H1 (cell line): ENCODE measurements around the gene RHBDD1. TPM values are rescaled to one million over a fixed set of nuclear protein-coding genes. Genes with fewer than 3 reads are reported as not detected.

ENCODE experiments used
- CTCF ChIA-PET: fragments of 300-600 bp; sonication (Branson Sonifier 250); formaldehyde crosslinking; loops from one replicate; lab custom pipeline; 2021; ENCODE audit not compliant: partially characterized antibody; lab: Charles Lee
- POLR2A ChIA-PET: fragments of 300-600 bp; sonication (Branson Sonifier 250); formaldehyde crosslinking; loops from one replicate; lab custom pipeline; 2021; ENCODE audit warnings: inconsistent platforms; ENCODE audit not compliant: partially characterized antibody; lab: Charles Lee
- DNase-seq, 2 experiments: peaks; one replicate each; pipeline versions ENCODE4 v3.0.0 to v3.0.0-alpha.2; 2010 to 2022; ENCODE audit warnings: low spot score in 2 of 2, low read depth in 1 of 2, mixed read lengths in 1 of 2
- FAIRE-seq: peaks from 2 replicates; lab custom pipeline; 2011; peaks lifted over from hg19 to GRCh38; lab: Jason Lieb, UNC
- H2AFZ ChIP-seq: 2 replicates; pipeline ENCODE4 v1.8.1; 2012; ENCODE audit warnings: low read length, inconsistent platforms
- H2AK5ac ChIP-seq: 2 replicates; pipeline ENCODE4 v1.6.1; 2013; ENCODE audit warnings: low read depth, low read length
- H2BK120ac ChIP-seq: replicated peaks from 2 replicates; pipeline ENCODE3; 2013; ENCODE audit warnings: low read depth, low read length, inconsistent platforms
- H2BK12ac ChIP-seq: 2 replicates; pipeline ENCODE4 v1.6.1; 2013; ENCODE audit warnings: low read depth, low read length
- H2BK15ac ChIP-seq: 2 replicates; pipeline ENCODE4 v1.6.1; 2013; ENCODE audit warnings: low read length
- H2BK20ac ChIP-seq: 2 replicates; pipeline ENCODE4 v1.6.1; 2013; ENCODE audit warnings: low read length
- H2BK5ac ChIP-seq: 2 replicates; pipeline ENCODE4 v1.6.1; 2013; ENCODE audit warnings: low read depth, low read length
- H3K14ac ChIP-seq: 2 replicates; pipeline ENCODE4 v1.6.1; 2013; ENCODE audit warnings: inconsistent platforms; ENCODE audit not compliant: insufficient read length
- H3K18ac ChIP-seq: 2 replicates; pipeline ENCODE4 v1.6.1; 2013; ENCODE audit warnings: low read length; ENCODE audit errors: extremely low read depth
- H3K23ac ChIP-seq: 2 replicates; pipeline ENCODE4 v1.6.1; 2013; ENCODE audit warnings: inconsistent platforms; ENCODE audit not compliant: insufficient read length
- H3K23me2 ChIP-seq: 2 replicates; pipeline ENCODE4 v1.6.1; 2013; ENCODE audit warnings: low read depth, low read length
- H3K27ac ChIP-seq: 2 replicates; pipeline ENCODE4 v1.6.1; 2011; ENCODE audit warnings: low read depth, low read length, inconsistent platforms
- H3K27me3 ChIP-seq, 4 experiments: replicated peaks in 1 of 4; 1 replicate in 1 of 4; 2 replicates in 3 of 4; pipeline versions ENCODE4 v1.6.1 to v1.8.1; 2011 to 2013; ENCODE audit warnings: low read length in 3 of 4, mild to moderate bottlenecking in 3 of 4, inconsistent platforms in 2 of 4, mixed read lengths in 2 of 4, moderate library complexity in 1 of 4; ENCODE audit not compliant: control insufficient read depth in 3 of 4, insufficient read depth in 3 of 4; ENCODE audit errors: extremely low read depth in 1 of 4
- H3K36me3 ChIP-seq, 4 experiments: 2 replicates each; pipeline versions ENCODE4 v1.6.1 to v1.8.1; 2011 to 2013; ENCODE audit warnings: mild to moderate bottlenecking in 4 of 4, low read length in 3 of 4, moderate library complexity in 2 of 4, control low read depth in 1 of 4, inconsistent platforms in 1 of 4; ENCODE audit not compliant: insufficient read depth in 4 of 4, control insufficient read depth in 2 of 4
- H3K4ac ChIP-seq: replicated peaks from 2 replicates; pipeline ENCODE3; 2013; ENCODE audit warnings: low read length, low read depth, mixed read lengths, inconsistent platforms; ENCODE audit not compliant: insufficient read length
- H3K4me1 ChIP-seq, 4 experiments: replicated peaks in 1 of 4; 1 replicate in 1 of 4; 2 replicates in 3 of 4; pipeline versions ENCODE4 v1.6.1 to v1.8.1; 2011 to 2013; ENCODE audit warnings: low read length in 3 of 4, inconsistent platforms in 2 of 4, mixed read lengths in 1 of 4; ENCODE audit not compliant: insufficient read depth in 4 of 4, control insufficient read depth in 3 of 4
- H3K4me2 ChIP-seq, 2 experiments: 2 replicates each; pipeline versions ENCODE4 v1.6.1 to v1.8.1; 2011 to 2013; ENCODE audit warnings: low read depth in 2 of 2, low read length in 2 of 2, control low read depth in 1 of 2, inconsistent platforms in 1 of 2, mild to moderate bottlenecking in 1 of 2; ENCODE audit not compliant: insufficient read depth in 1 of 2
- H3K4me3 ChIP-seq, 4 experiments: fragments of 200-600, 300-600 bp in 1 of 4; sonication (generic), shearing (Covaris generic), sonication (Bioruptor Twin) in 1 of 4; 2 replicates each; pipeline versions ENCODE4 v1.5.1 to v1.8.1; 2011 to 2016; ENCODE audit warnings: low read length in 4 of 4, low read depth in 3 of 4, control low read depth in 2 of 4, inconsistent platforms in 2 of 4, mild to moderate bottlenecking in 2 of 4, mixed read lengths in 1 of 4, moderate library complexity in 1 of 4; ENCODE audit not compliant: insufficient read depth in 2 of 4; ENCODE audit errors: extremely low read depth in 1 of 4
- H3K56ac ChIP-seq: replicated peaks from 2 replicates; pipeline ENCODE3; 2013; ENCODE audit warnings: low read depth, mild to moderate bottlenecking, mixed read lengths, low read length, inconsistent platforms; ENCODE audit not compliant: insufficient read length
- H3K79me1 ChIP-seq: 2 replicates; pipeline ENCODE4 v1.6.1; 2013; ENCODE audit warnings: low read depth, low read length, control low read depth
- H3K79me2 ChIP-seq, 2 experiments: 2 replicates each; pipeline versions ENCODE4 v1.6.1 to v1.8.1; 2012 to 2013; ENCODE audit warnings: low read length in 2 of 2, mild to moderate bottlenecking in 2 of 2, inconsistent platforms in 1 of 2; ENCODE audit not compliant: insufficient read depth in 2 of 2, control insufficient read depth in 1 of 2
- H3K9ac ChIP-seq, 4 experiments: replicated peaks in 1 of 4; 1 replicate in 1 of 4; 2 replicates in 3 of 4; pipeline versions ENCODE4 v1.6.1 to v1.8.1; 2011 to 2013; ENCODE audit warnings: low read depth in 3 of 4, low read length in 3 of 4, control low read depth in 2 of 4, mild to moderate bottlenecking in 2 of 4, moderate library complexity in 2 of 4, inconsistent platforms in 1 of 4; ENCODE audit errors: extremely low read depth in 1 of 4
- H3K9me3 ChIP-seq, 2 experiments: 2 replicates each; pipeline versions ENCODE4 v1.6.1 to v1.8.1; 2012 to 2013; ENCODE audit warnings: mild to moderate bottlenecking in 2 of 2, moderate library complexity in 2 of 2, control low read depth in 1 of 2, inconsistent platforms in 1 of 2, low read depth in 1 of 2, low read length in 1 of 2, mixed read lengths in 1 of 2; ENCODE audit not compliant: insufficient read depth in 2 of 2
- H4K20me1 ChIP-seq, 2 experiments: replicated peaks in 1 of 2; 2 replicates each; pipeline versions ENCODE3 to v1.8.1; 2011 to 2013; ENCODE audit warnings: inconsistent platforms in 2 of 2, low read length in 2 of 2, mild to moderate bottlenecking in 1 of 2; ENCODE audit not compliant: insufficient read depth in 2 of 2, control insufficient read depth in 1 of 2
- H4K5ac ChIP-seq: 2 replicates; pipeline ENCODE4 v1.6.1; 2013; ENCODE audit warnings: low read length, low read depth, mixed read lengths, inconsistent platforms; ENCODE audit not compliant: insufficient read length
- H4K8ac ChIP-seq: 2 replicates; pipeline ENCODE4 v1.8.0; 2013; ENCODE audit warnings: mild to moderate bottlenecking, moderate library complexity, low read length, inconsistent platforms; ENCODE audit not compliant: insufficient read depth; ENCODE audit errors: extremely low read depth
- H4K91ac ChIP-seq: replicated peaks from 2 replicates; pipeline ENCODE3; 2013; ENCODE audit warnings: low read length, mixed read lengths, inconsistent platforms; ENCODE audit not compliant: insufficient read length
- ASH2L ChIP-seq: fragments of 200-600, 300-600 bp; sonication (generic); IDR thresholded peaks from one replicate; pipeline ENCODE4 v1.7.1; 2017; ENCODE audit warnings: low read length
- NRF1 ChIP-seq: IDR thresholded peaks from 2 replicates; pipeline ENCODE4 v1.6.1; 2011; ENCODE audit warnings: mild to moderate bottlenecking, low read depth, low read length, improper control_type of control experiment
- SP4 ChIP-seq: IDR thresholded peaks from 2 replicates; pipeline ENCODE4 v1.6.1; 2012; ENCODE audit warnings: low read length, inconsistent platforms
- YY1 ChIP-seq: IDR thresholded peaks from 2 replicates; pipeline ENCODE4 v1.6.1; 2011; ENCODE audit warnings: low read depth, mild to moderate bottlenecking, low read length
- WGBS, 2 experiments: shearing (Covaris generic) in 1 of 2; methylation state at CpG; one replicate each; pipeline versions ENCODE4 v1.1.6 to v1.1.7; 2013 to 2015; ENCODE audit warnings: low lambda C conversion rate in 2 of 2, mixed read lengths in 2 of 2, inconsistent platforms in 1 of 2, low coverage in 1 of 2, missing lambda C conversion rate in 1 of 2; ENCODE audit not compliant: insufficient replicate concordance in 2 of 2, insufficient coverage in 1 of 2, insufficient read length in 1 of 2; ENCODE audit errors: extremely low coverage in 1 of 2, missing lambda C conversion rate in 1 of 2; 5-methylcytosine and 5-hydroxymethylcytosine counted together
- polyA plus RNA-seq, 7 experiments: library from polyadenylated mRNA; depleted of rRNA in 3 of 7; stranded (reverse) in 5 of 7; unstranded in 2 of 7; fragments of >200 nt in 5 of 7; fragments of 200-250 nt in 2 of 7; gene quantifications; 1 replicate in 5 of 7; 2 replicates in 1 of 7; 4 replicates in 1 of 7; pipeline versions ENCODE4 v1.2.1 to v1.2.3, GENCODE V29; 2011 to 2013; ENCODE audit warnings: missing spikeins in 2 of 7, mixed read lengths in 2 of 7
- total RNA-seq: library from RNA; stranded (reverse); fragmentation: NEBNext Ultra II Directional; extraction: Animal tissue kit (Norgen Biotek cat#: 25700); gene quantifications from 2 replicates; pipeline ENCODE4 v1.2.1, GENCODE V29; 2021

The RHBDD1 gene
- total and polyA plus RNA-seq, 2 of the 8 experiments (the other 6 are each of a cell fraction or from before 2014, with no cell fraction given), result 10.5 to 23.1 TPM

- H3K18ac ChIP-seq, result peak overlapping the region; percentile 3; the same call in 1 of the 2 replicates
- H4K91ac ChIP-seq, result peak overlapping the region; percentile 97
- DNase-seq (peak in 1 of 2 experiments; percentile 79), FAIRE-seq (no peak)
- H2BK20ac ChIP-seq, result no peak overlapping the region
- peak overlapping the region in 3 of 4 experiments; percentile 43 to 80 (median 71); a peak in 6 of 7 replicates for H3K9ac ChIP-seq
- H3K14ac ChIP-seq, result no peak overlapping the region
- H4K8ac ChIP-seq, result peak overlapping the region; percentile 93; the same call in 1 of the 2 replicates
- CTCF ChIA-PET, result interaction anchor here (0.7 to 2.6 kb wide), 10 partner anchors 33 to 1713 kb away, joined by 3 to 8 read pairs (median 4); partner anchors contain the start of gene IRS1
- no peaks in the 10 kb centered on the region for H3K9me3 ChIP-seq
- peaks cover 0 to 6% (median 0%) of the 10 kb centered on the region in 4 experiments; a peak in 3 of 7 replicates for H3K27me3 ChIP-seq
- H3K4ac ChIP-seq, result no peak overlapping the region
- peak overlapping the region; percentile 41 for H4K5ac ChIP-seq
- no peak overlapping the region for H3K56ac ChIP-seq
- TF ChIP-seq SP4 (0 out of 2 replicates have a peak, but pooled peaks have one; percentile 1), ASH2L (peak; percentile 82), YY1 (no peak), NRF1 (no peak)
- 0 out of 4 replicates have a peak, but pooled peaks cover 0 to 4% of the 10 kb centered on the region in 2 experiments for H3K79me2 ChIP-seq
- H3K4me3 ChIP-seq, result peak overlapping the region; percentile 31 to 70 (median 66)
- H3K23ac ChIP-seq, result no peak overlapping the region
- H3K36me3 ChIP-seq, result peaks cover 0 to 6% (median 0%) of the 10 kb centered on the region in 4 experiments; a peak in 1 of 8 replicates
- no peak overlapping the region for H2BK120ac ChIP-seq
- H2BK5ac ChIP-seq, result no peak overlapping the region
- H2BK15ac ChIP-seq, result no peak overlapping the region
- POLR2A ChIA-PET, result interaction anchor here (0.7 to 1.7 kb wide), 15 partner anchors 9 to 1173 kb away, joined by 3 to 10 read pairs (median 4); no protein-coding TSS in a partner anchor
- no peak overlapping the region for H3K27ac ChIP-seq
- H2BK12ac ChIP-seq, result peak overlapping the region; percentile 51; the same call in 1 of the 2 replicates
- peaks cover 0 to 5% (median 1%) of the 10 kb centered on the region in 4 experiments; a peak in 5 of 7 replicates for H3K4me1 ChIP-seq
- H3K23me2 ChIP-seq, result peaks cover 6% of the 10 kb centered on the region; the same call in 1 of the 2 replicates
- H2AFZ ChIP-seq, result peak overlapping the region; percentile 90
- no peaks in the 10 kb centered on the region for H4K20me1 ChIP-seq
- H3K79me1 ChIP-seq, result no peaks in the 10 kb centered on the region
- H2AK5ac ChIP-seq, result no peak overlapping the region
- peak overlapping the region; percentile 67 to 73 for H3K4me2 ChIP-seq
- 8% methylated on average over 19 of the region's 26 CpGs; no CpG with 5 or more reads in 1 of the 2 experiments for WGBS, 2 experiments
Observed at GRCh38 chr2:226835420-226835795, 446 bp upstream of the RHBDD1 start.
